Suprapubic skin (tissue), 4 donors: ENCODE results near the gene AGPAT1. TPM values are rescaled to one million over a fixed set of nuclear protein-coding genes. Genes with fewer than 3 reads are reported as not detected.
A peak's percentile ranks its signal among the peaks of the same experiment; 100 is the strongest.
"Not testable (repeated sequence)": the region's sequence is repeated elsewhere in the genome, so short reads cannot be mapped to it uniquely, and the experiment has no call there.

Experiments used
- DNase-seq, 2 donors: peaks; one replicate each; pipeline ENCODE4 v3.0.0-alpha.2; 2019; ENCODE audit warnings: low spot score in 2 of 2
- H3K27ac ChIP-seq: fragments of 200-600 bp; sonication (generic); one replicate; pipeline ENCODE4 v1.5.1; 2019
- H3K27me3 ChIP-seq: fragments of 200-600 bp; sonication (generic); one replicate; pipeline ENCODE4 v1.5.1; 2019
- H3K36me3 ChIP-seq: fragments of 200-600 bp; sonication (generic); one replicate; pipeline ENCODE4 v1.5.1; 2019
- H3K4me1 ChIP-seq: fragments of 200-600 bp; sonication (generic); one replicate; pipeline ENCODE4 v1.5.1; 2019
- H3K4me3 ChIP-seq: fragments of 200-600 bp; sonication (generic); one replicate; pipeline ENCODE4 v1.5.1; 2019; ENCODE audit warnings: mild to moderate bottlenecking
- H3K9me3 ChIP-seq: fragments of 200-600 bp; sonication (generic); one replicate; pipeline ENCODE4 v1.5.1; 2019
- CTCF ChIP-seq, 2 donors: fragments of 200-600 bp in 1 of 2; fragments of 450-650 bp in 1 of 2; sonication (generic) in 1 of 2; IDR thresholded peaks; one replicate each; pipeline ENCODE4 v1.5.1; 2016 to 2019; ENCODE audit warnings: antibody characterized with exemption in 2 of 2, mild to moderate bottlenecking in 1 of 2, moderate library complexity in 1 of 2
- EP300 ChIP-seq: sonication (generic); formaldehyde crosslinking; IDR thresholded peaks from one replicate; pipeline ENCODE4 v1.6.1; 2017; ENCODE audit warnings: antibody characterized with exemption
- POLR2A ChIP-seq, 2 donors: fragments of 450-650 bp; IDR thresholded peaks; one replicate each; pipeline ENCODE4 v1.6.1; 2017; ENCODE audit warnings: antibody characterized with exemption in 2 of 2, mild to moderate bottlenecking in 2 of 2, moderate library complexity in 2 of 2
- POLR2AphosphoS5 ChIP-seq, 3 donors: sonication (generic); formaldehyde crosslinking; IDR thresholded peaks; one replicate each; pipeline ENCODE4 v1.6.1; 2017; ENCODE audit warnings: antibody characterized with exemption in 3 of 3
- WGBS: methylation state at CpG from one replicate; pipeline ENCODE4 v1.1.5; 2018; 5-methylcytosine and 5-hydroxymethylcytosine counted together
- total RNA-seq, 4 donors: library from RNA; depleted of rRNA; stranded (reverse); fragments of >200 nt; gene quantifications; one replicate each; pipeline ENCODE4 v1.1.0, GENCODE V29; 2016

Gene AGPAT1
- total RNA-seq, 4 donors from 2014 or later: 30.4 to 68.9 (median 42.6) TPM

- WGBS: 89% methylated on average over 4 of the region's 4 CpGs
- DNase-seq: no peak
Observed at GRCh38 chr6:32194388-32194787, 18.5 kb upstream of the AGPAT1 start.

GRCh38 chr6:32193096-32193495, 17.2 kb upstream of the AGPAT1 start:
- 73% methylated on average over 13 of the region's 13 CpGs for WGBS
- Histone ChIP-seq H3K27ac (peak overlapping the region; percentile 89), H3K4me3 (peak overlapping the region; percentile 61), H3K4me1 (peaks cover 66% of the 10 kb centered on the region)
- not testable (repeated sequence) for H3K36me3 ChIP-seq, H3K9me3 ChIP-seq, DNase-seq, H3K27me3 ChIP-seq

More at GRCh38 chr6:32194388-32194787, 18.5 kb upstream of the AGPAT1 start:
- H3K9me3 ChIP-seq: no peaks in the 10 kb centered on the region
- peaks cover 54% of the 10 kb centered on the region for H3K4me1 ChIP-seq
- no peak overlapping the region for H3K4me3 ChIP-seq
- TF ChIP-seq POLR2A (IDR thresholded peaks at IDR 0.05) (no peak), POLR2AphosphoS5 (IDR thresholded peaks at IDR 0.05) (no peak), EP300 (no peak), CTCF (IDR thresholded peaks at IDR 0.05) (no peak)
- no peaks in the 10 kb centered on the region for H3K27me3 ChIP-seq
- no peaks in the 10 kb centered on the region for H3K36me3 ChIP-seq
- H3K27ac ChIP-seq: peak overlapping the region; percentile 99

- 39% methylated on average over 5 of the region's 5 CpGs for WGBS
- Histone ChIP-seq H3K36me3 (peaks cover 5% of the 10 kb centered on the region), H3K4me3 (peak within 1 kb of the TSS; percentile 61), H3K9me3 (no peaks in the 10 kb centered on the region), H3K27ac (peak within 1 kb of the TSS; percentile 89), H3K4me1 (peaks cover 71% of the 10 kb centered on the region), H3K27me3 (no peaks in the 10 kb centered on the region)
- no peak for TF ChIP-seq POLR2A (IDR thresholded peaks at IDR 0.05)
- no peak for TF ChIP-seq EP300
- TF ChIP-seq CTCF (IDR thresholded peaks at IDR 0.05): no peak
- no peak for TF ChIP-seq POLR2AphosphoS5 (IDR thresholded peaks at IDR 0.05)
- DNase-seq: no peak
Observed at GRCh38 chr6:32192608-32193039, 16.7 kb upstream of the AGPAT1 start, which contains the start of gene GPSM3. Gene GPSM3, minus strand, starts transcription at chr6:32192643. Its CDS starts 130 bp downstream, at chr6:32192513.

GRCh38 chr6:32191696-32192607, 16.1 kb upstream of the AGPAT1 start:
- Histone ChIP-seq H3K27me3 (no peaks in the 10 kb centered on the region), H3K9me3 (no peaks in the 10 kb centered on the region), H3K36me3 (peaks cover 12% of the 10 kb centered on the region), H3K4me1 (peaks cover 72% of the 10 kb centered on the region), H3K4me3 (peak overlapping the region; percentile 61), H3K27ac (peak overlapping the region; percentile 89)
- 70% methylated on average over 15 of the region's 15 CpGs for WGBS
- DNase-seq: peak in 1 of 2 donors; percentile 67
- TF ChIP-seq EP300 (no peak), POLR2AphosphoS5 (IDR thresholded peaks at IDR 0.05) (no peak), CTCF (IDR thresholded peaks at IDR 0.05) (no peak), POLR2A (IDR thresholded peaks at IDR 0.05) (no peak)

GRCh38 chr6:32190911-32191677, 15.2 kb upstream of the AGPAT1 start:
- H3K4me1 ChIP-seq: peaks cover 74% of the 10 kb centered on the region
- no peaks in the 10 kb centered on the region for H3K9me3 ChIP-seq
- TF ChIP-seq EP300 (no peak), CTCF (IDR thresholded peaks at IDR 0.05) (no peak), POLR2AphosphoS5 (IDR thresholded peaks at IDR 0.05) (no peak), POLR2A (IDR thresholded peaks at IDR 0.05) (no peak)
- H3K36me3 ChIP-seq: peaks cover 21% of the 10 kb centered on the region
- no peak for DNase-seq
- peak overlapping the region; percentile 61 for H3K4me3 ChIP-seq
- H3K27ac ChIP-seq: peak overlapping the region; percentile 89
- no peaks in the 10 kb centered on the region for H3K27me3 ChIP-seq
- 96% methylated on average over 5 of the region's 8 CpGs for WGBS
